OCI-LY1 (cell line): Measurements from ENCODE around the gene HSP90AB1.

Experiments
- H2AFZ ChIP-seq: fragments of 200-600 bp; sonication (generic), shearing (Covaris generic); 2 replicates; pipeline ENCODE4 v1.6.0; 2014; ENCODE audit warnings: antibody characterized with exemption, mild to moderate bottlenecking, low read length
- H3F3A ChIP-seq: fragments of 200-600 bp; sonication (generic), shearing (Covaris generic); 2 replicates; pipeline ENCODE4 v1.6.0; 2014; ENCODE audit warnings: mild to moderate bottlenecking, antibody characterized with exemption, low read length, moderate library complexity; ENCODE audit not compliant: insufficient read depth
- H3K27ac ChIP-seq: fragments of 200-600 bp; sonication (generic); 2 replicates; pipeline ENCODE4 v1.5.1; 2014; ENCODE audit warnings: low read length, mixed run types, mild to moderate bottlenecking, low read depth; ENCODE audit not compliant: poor library complexity, severe bottlenecking
- H3K27me3 ChIP-seq: fragments of 200-600 bp; sonication (generic); 2 replicates; pipeline ENCODE4 v1.6.0; 2014; ENCODE audit warnings: antibody characterized with exemption, mild to moderate bottlenecking, low read length, moderate library complexity; ENCODE audit not compliant: insufficient read depth
- H3K36me3 ChIP-seq: fragments of 200-600 bp; sonication (generic); 2 replicates; pipeline ENCODE4 v1.6.1; 2014; ENCODE audit warnings: mild to moderate bottlenecking, antibody characterized with exemption, low read length, moderate library complexity, mixed read lengths; ENCODE audit not compliant: insufficient read depth
- H3K4me1 ChIP-seq: fragments of 200-600 bp; sonication (generic); 2 replicates; pipeline ENCODE4 v1.5.1; 2014; ENCODE audit warnings: mild to moderate bottlenecking, low read length, moderate library complexity; ENCODE audit not compliant: insufficient read depth, severe bottlenecking
- H3K4me2 ChIP-seq: fragments of 200-600 bp; sonication (generic), shearing (Covaris generic); 2 replicates; pipeline ENCODE4 v1.6.1; 2014; ENCODE audit warnings: low read length
- H3K4me3 ChIP-seq: fragments of 200-600 bp; sonication (generic); 2 replicates; pipeline ENCODE4 v1.5.1; 2014; ENCODE audit warnings: low read length, low read depth, mild to moderate bottlenecking, mixed read lengths; ENCODE audit not compliant: poor library complexity, severe bottlenecking
- H3K79me2 ChIP-seq: fragments of 200-600 bp; shearing (Covaris generic); 2 replicates; pipeline ENCODE4 v1.6.1; 2016; ENCODE audit warnings: mixed run types, low read length, mixed read lengths; ENCODE audit not compliant: insufficient read depth
- H3K9ac ChIP-seq: fragments of 200-600 bp; sonication (generic), shearing (Covaris generic); 2 replicates; pipeline ENCODE4 v1.6.1; 2014; ENCODE audit warnings: mild to moderate bottlenecking, low read length, mixed read lengths
- H3K9me2 ChIP-seq: fragments of 200-600 bp; sonication (generic), shearing (Covaris generic); 2 replicates; pipeline ENCODE4 v1.6.1; 2014; ENCODE audit warnings: low read depth, mild to moderate bottlenecking, low read length, mixed read lengths
- H3K9me3 ChIP-seq: fragments of 200-600 bp; shearing (Covaris generic); 2 replicates; pipeline ENCODE4 v1.6.1; 2014; ENCODE audit warnings: low read length, mixed read lengths
- H4K20me1 ChIP-seq: fragments of 200-600 bp; sonication (generic), shearing (Covaris generic); 2 replicates; pipeline ENCODE4 v1.6.0; 2016; ENCODE audit warnings: mild to moderate bottlenecking, low read length; ENCODE audit not compliant: insufficient read depth
- EZH2 ChIP-seq: fragments of 200-600 bp; sonication (generic), shearing (Covaris generic); IDR thresholded peaks from 2 replicates; pipeline ENCODE4 v1.8.0; 2017; ENCODE audit warnings: borderline replicate concordance, mixed run types, mild to moderate bottlenecking, antibody characterized with exemption, low read length, moderate library complexity, mixed read lengths
- TF ChIP-seq, protein P1 (sequence below): fragments of 200-600 bp; sonication (generic), shearing (Covaris generic); IDR thresholded peaks from 2 replicates; pipeline ENCODE4 v1.5.1; 2017; ENCODE audit warnings: mild to moderate bottlenecking, antibody characterized with exemption, low read length, moderate library complexity, mixed read lengths

The HSP90AB1 gene

DNA sequence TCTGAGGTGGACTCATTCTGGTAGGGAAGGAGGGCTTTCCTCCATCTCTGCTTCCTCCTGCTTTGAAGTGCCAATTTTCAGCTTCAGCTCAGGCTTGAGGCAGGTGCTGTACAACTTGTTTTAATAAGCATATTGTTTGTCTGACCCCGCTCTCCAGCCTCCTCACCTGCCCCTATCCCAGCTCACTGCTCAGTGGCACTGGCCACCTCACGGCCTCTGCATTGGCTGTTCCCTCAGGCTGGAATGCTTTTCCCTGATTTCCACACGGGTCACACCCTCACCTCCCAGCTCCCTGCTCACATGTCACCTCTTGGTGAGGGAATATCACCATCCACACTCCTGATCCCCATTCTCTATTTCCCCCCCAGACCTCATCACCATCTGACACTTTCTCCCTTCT is 52.0 kb downstream of the HSP90AB1 start:
- no peaks in the 10 kb centered on the region for H3F3A ChIP-seq
- H4K20me1 ChIP-seq, result no peaks in the 10 kb centered on the region
- no peak overlapping the region for H3K4me3 ChIP-seq
- no peaks in the 10 kb centered on the region for H3K4me1 ChIP-seq
- H3K9ac ChIP-seq, result no peak overlapping the region
- H3K9me3 ChIP-seq, result no peaks in the 10 kb centered on the region
- no peak overlapping the region for H3K27ac ChIP-seq
- no peaks in the 10 kb centered on the region for H3K27me3 ChIP-seq
- no peak overlapping the region for H3K4me2 ChIP-seq
- H3K36me3 ChIP-seq, result peaks cover 35% of the 10 kb centered on the region
- no peaks in the 10 kb centered on the region for H3K9me2 ChIP-seq
- no peaks in the 10 kb centered on the region for H3K79me2 ChIP-seq
- TF ChIP-seq EZH2, result no peak
- TF ChIP-seq, protein P1, sequence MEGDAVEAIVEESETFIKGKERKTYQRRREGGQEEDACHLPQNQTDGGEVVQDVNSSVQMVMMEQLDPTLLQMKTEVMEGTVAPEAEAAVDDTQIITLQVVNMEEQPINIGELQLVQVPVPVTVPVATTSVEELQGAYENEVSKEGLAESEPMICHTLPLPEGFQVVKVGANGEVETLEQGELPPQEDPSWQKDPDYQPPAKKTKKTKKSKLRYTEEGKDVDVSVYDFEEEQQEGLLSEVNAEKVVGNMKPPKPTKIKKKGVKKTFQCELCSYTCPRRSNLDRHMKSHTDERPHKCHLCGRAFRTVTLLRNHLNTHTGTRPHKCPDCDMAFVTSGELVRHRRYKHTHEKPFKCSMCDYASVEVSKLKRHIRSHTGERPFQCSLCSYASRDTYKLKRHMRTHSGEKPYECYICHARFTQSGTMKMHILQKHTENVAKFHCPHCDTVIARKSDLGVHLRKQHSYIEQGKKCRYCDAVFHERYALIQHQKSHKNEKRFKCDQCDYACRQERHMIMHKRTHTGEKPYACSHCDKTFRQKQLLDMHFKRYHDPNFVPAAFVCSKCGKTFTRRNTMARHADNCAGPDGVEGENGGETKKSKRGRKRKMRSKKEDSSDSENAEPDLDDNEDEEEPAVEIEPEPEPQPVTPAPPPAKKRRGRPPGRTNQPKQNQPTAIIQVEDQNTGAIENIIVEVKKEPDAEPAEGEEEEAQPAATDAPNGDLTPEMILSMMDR, result no peak
- H2AFZ ChIP-seq, result no peak overlapping the region

DNA sequence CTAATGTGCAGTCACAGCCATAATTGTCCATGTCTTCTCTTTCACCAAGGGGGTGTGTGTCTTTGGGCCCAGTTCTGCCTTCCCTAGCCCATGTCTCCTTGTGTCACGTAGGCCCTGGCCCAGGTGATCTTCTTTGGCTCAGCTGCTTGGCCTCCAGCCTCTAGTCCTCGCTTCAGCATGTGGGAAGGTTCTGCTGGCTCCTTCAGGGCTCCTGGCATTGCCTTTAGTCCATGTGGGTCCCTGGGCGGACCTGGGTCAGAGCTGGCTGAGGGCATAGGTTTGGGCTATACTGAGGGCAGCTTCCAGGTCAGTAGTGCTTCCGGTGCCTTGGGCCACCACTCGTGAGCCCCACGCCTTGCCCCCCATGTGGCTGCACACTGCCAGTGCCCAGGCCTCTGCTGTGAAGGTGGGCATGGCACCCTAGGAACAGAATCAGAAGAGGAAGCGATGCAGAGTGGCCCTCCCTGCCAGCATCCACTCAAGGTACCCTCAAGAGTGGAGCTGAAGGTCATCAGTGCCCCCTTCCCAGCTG is 53.5 kb downstream of the HSP90AB1 start:
- Histone ChIP-seq H3K9ac (no peak overlapping the region), H3K27me3 (no peaks in the 10 kb centered on the region), H2AFZ (no peak overlapping the region), H3K9me2 (no peaks in the 10 kb centered on the region), H3K79me2 (no peaks in the 10 kb centered on the region), H3K4me2 (no peak overlapping the region), H4K20me1 (no peaks in the 10 kb centered on the region), H3K9me3 (no peaks in the 10 kb centered on the region), H3F3A (no peaks in the 10 kb centered on the region), H3K4me3 (no peak overlapping the region), H3K4me1 (no peaks in the 10 kb centered on the region), H3K36me3 (peaks cover 49% of the 10 kb centered on the region), H3K27ac (no peak overlapping the region)
- TF ChIP-seq EZH2, result no peak
- TF ChIP-seq, protein P1, result no peak

DNA sequence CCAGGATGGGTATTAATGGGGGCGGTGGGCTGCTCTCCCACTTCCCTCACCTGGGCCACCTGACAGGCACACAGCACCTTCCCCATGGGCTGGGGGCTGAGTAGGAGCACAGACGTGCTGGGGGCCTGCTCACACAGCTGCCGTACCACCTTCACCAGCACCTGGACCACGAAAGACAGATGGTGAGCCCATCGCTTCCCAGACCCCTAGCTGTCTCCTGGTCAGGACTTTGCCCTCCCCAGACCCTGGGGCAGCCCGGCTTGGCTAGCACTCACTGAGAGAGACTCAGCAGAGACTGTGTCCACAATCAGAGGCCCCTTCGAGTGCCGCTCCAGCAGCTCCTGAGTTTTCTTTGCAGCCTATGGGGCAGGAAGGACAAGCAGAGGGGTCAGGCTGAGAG is 54.2 kb downstream of the HSP90AB1 start:
- H4K20me1 ChIP-seq, result no peaks in the 10 kb centered on the region
- TF ChIP-seq, protein P1, result no peak
- no peak for TF ChIP-seq EZH2
- H3K4me1 ChIP-seq, result no peaks in the 10 kb centered on the region
- H3F3A ChIP-seq, result no peaks in the 10 kb centered on the region
- H2AFZ ChIP-seq, result no peak overlapping the region
- no peak overlapping the region for H3K27ac ChIP-seq
- H3K9me2 ChIP-seq, result no peaks in the 10 kb centered on the region
- H3K9me3 ChIP-seq, result no peaks in the 10 kb centered on the region
- H3K27me3 ChIP-seq, result no peaks in the 10 kb centered on the region
- no peak overlapping the region for H3K4me2 ChIP-seq
- peaks cover 56% of the 10 kb centered on the region for H3K36me3 ChIP-seq
- H3K9ac ChIP-seq, result no peak overlapping the region
- H3K79me2 ChIP-seq, result no peaks in the 10 kb centered on the region
- no peak overlapping the region for H3K4me3 ChIP-seq
